Fibroblast of skin of scalp (primary cell): ENCODE results near the gene FUT7.
A peak's percentile ranks its signal among the peaks of the same experiment; 100 is the strongest.

Experiments
- DNase-seq: peaks from one replicate; pipeline ENCODE4 v3.0.0-alpha.2; 2013

The FUT7 gene

DNA sequence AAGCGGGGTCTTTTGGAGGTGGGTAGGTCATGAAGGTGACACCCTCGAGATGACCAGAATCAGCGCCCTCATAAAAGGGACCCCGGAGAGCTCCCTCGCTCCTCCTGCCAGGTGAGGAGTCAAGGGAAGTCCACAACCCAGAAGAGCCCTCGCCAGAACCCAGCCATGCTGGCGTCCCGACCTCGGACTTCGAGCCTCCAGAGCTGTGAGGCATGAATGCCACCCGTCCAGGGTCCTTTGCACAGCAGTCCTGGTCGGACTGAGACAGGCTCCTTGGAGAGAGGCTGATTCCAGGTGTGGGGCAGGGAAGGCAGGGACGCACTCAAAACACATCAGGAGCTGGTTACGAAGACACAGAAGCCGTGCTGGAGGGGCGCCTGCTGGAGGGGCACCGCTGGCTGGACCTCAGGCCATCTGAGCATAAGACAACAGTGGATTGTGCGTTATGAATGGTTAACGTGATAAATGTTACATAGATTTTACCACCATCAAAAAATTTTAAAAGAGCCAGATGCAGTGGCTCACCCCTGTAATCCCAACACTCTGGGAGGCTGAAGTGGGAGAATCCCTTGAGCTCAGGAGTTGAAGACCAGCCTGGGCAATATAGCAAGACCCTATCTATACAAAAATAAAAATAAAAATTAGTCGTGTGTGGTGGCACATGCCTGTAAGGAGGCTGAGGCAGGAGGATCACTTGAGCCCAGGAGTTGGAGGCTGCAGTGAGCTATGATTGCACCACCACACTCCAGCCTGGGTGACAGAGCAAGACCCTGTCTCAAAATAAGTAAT lies 29.8 kb downstream of the FUT7 start:
- no peak for DNase-seq

DNA sequence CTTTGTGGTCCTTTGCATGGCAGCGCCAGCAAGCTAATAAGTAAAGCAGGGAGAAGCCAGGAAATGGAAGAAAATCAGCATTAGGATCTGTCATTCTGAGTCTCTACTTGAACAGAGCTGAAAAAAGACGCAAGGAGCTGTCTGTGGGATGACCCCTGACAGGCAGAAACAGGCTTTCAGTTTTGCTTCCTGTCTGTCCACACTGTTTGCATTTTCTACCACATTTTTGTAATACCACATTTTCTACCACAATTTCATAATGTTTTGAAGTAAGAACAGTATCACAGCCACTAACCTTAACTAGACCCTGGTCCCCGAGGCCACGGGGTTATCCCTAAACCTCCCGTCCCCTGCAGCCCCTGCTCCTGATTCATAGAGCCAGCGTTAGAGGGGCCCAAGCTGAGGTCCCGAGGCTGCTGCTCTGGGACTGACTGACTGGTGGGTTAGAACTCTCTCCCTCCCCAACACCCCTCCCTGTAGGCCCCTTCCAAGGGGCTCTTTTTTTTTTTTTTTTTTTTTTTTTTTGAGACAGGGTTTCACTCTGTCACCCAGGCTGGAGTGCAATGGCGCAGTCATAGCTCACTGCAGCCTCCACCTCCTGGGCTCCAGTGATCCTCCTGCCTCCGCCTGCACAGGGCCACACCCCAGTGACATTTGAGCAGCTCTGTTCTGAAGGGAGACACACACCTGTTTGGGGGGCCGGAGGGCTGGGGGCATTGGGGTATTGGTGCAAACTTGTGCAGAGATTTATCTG lies 31.5 kb downstream of the FUT7 start:
- peak; percentile 64 for DNase-seq

DNA sequence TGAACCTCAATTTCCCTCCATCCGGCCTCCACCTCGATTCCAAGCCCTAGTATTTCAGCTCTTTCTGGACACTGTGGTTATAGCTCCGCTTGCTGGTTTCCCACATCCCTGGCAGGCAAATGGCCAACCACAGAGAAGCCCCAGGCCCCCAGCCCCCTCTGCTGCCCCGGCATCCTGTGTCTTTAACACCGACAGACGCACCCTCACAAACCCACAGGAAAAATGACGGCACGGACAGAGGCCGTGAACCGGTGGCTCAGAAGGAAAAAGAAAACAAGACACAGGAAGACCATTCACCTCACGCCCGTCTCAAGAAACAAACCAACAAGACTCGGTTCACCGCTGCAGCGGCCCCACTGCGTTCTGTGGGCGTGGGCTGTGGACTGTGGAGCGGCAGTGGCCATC lies 34.1 kb downstream of the FUT7 start:
- no peak for DNase-seq

DNA sequence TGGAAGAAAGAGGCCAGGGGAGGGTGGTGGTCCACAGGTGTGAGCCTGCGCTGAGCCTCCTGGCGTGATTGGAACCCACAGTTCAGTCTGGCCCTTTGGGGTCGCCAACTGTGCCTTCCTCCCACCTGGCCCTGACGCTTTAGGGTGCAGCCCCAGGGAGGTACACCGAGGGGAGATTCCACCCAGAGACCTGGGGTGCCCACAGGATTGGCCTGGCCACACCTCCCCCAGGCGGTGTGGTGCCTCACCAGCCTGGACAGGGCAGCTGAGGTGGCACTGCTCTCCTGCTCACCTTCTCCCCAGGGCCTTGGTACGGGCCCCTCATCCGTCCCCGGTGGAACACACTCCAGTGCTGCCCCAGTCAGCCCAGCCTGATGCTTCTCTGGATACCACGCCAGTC lies 34.5 kb downstream of the FUT7 start:
- no peak for DNase-seq

DNA sequence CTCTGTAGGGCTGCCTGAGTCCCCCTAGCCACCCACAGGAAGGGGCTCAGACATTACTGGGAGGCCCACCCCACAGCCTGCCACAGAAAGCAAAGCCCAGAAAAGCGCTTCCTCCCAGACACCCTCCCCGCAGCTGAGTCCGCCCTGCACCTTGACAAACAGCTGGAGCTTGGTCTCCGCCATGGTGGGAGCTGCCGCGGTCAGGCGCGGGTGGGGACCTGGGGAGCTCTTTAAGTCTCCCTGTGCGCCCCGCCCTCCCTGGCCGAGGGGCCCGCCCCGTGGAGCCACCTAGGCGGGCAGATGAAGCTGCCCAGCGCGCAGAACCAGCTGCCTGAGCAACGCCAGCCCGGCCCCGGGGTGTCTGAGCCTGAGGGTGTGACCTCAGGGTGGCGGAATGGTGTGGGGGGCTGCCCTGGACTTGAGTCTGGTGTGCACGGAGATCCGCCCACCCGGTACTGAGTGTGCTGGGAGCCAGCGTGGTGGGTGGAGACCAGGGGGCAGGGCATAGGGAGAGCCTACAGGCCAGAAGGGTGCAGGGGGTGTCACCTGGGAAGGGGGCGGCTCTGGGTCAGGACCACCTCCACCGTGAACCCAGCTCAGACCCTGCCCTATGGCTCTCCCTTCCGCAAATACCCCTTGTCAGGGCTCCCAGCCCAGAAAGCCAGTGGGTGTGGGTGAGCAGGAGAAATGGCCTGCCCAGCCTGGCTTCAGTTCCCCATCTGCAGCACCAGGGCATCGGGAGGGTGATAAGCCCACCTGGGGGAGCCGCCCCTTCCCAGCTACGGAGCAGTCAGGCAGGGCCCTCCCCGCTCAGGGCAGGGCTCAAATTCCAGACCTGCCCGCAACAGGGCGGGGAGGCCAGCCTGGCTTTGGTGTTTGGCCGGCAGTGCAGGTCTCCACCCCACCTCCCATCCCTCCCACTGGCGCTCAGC lies 35.3 kb downstream of the FUT7 start, which contains the start of gene CLIC3:
TSS of gene CLIC3 (minus strand) at position 208 of the 932 bp plus-strand sequence. CDS start at position 183, 25 bp downstream.
- DNase-seq, result peak; percentile 15

DNA sequence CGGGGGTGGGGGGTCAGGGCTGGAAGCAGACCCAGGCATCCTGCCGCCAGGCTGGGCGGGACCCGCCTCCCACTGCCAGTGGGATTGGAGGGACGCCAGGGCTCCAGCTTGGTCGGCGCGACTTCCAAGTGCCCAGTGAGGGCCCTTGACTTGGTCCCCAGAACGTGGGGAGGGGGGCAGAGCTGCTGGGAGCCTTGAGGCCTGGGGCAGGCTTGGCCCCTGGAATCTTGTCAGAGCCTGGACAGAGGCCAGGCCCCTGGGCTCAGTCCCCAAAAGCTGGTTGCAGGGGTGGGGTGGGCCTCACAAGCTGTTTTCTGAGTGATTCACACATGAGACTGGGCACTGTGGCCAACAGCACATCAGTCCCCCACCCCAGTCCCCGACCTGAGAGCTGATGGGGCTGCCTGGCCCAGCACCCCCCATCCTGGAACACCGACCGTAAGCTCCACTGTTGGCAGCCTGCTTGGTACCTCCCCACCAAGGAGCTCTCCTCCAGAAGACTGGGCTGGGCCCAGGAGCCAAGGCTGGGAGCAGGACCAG lies 36.0 kb downstream of the FUT7 start:
- DNase-seq, result peak; percentile 55

DNA sequence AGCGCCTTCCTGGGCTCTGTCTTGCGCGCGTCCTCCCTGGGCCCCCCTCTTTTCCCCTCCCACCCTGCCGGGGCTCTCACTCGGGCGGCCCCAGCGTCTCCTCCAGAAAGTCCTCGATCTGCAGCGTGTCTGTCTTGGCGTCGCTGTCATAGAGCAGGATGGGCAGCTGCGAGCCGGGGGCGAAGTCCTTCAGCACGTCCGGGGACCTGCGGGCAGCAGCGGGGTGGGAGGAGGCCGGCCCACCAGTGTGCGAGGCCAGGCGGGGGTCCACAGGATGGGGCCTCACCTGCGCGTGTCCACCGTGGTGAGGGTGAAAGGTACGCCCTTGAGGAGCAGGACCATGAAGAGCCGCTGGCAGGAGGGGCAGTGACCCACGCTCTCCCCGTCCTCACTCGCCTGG lies 36.5 kb downstream of the FUT7 start:
- no peak for DNase-seq

DNA sequence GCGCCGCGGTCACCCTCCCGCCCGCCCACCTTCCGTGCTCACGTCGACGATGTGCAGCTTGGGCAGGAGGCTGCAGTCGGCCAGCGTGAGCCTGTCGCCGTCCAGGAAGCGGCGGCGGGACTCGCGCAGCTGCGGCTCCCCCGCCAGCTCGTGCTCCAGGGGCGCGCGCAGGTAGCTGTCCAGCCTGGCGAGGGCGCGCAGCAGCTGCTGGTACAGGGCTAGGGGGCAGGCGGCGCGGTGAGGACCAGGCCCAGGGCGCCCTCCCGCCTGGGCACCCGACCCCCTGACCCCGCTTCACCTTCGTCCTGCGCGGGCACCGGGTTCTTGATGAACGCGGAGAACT lies 37.0 kb downstream of the FUT7 start:
- DNase-seq, result no peak

DNA sequence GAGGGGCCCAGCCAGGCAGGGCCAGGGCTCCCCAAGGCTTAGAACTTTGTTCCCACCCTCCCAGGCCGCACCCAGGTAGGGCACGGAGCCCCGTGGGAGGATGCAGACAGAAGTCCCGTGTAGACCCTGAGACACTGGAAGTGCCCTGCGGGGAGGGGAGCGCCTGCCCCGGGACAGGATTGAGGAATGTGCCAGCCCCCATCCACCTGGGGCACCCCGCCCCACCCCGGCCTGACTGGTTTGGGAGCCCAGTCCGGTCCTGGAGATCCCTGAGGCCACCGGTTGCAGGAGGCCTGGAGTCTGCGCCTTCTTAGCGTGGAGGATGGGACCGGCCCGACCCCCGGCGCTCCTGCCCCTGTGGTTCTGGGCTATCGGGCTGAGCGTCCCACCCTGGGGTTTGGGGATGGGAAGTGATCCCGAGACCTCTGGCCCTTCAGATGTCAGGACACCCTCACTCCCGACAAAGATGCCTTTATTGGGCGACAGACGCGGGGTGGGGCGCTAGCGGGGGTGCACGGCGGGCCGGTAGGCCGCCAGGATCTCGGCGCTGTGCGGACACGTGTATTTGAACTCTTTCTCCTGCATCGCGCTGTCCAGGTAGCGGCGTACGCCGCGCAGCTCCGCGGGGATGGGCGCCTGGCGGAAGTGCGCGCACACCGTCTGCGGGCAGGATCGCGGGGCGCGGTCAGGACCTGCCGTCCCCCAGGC lies 37.6 kb downstream of the FUT7 start:
- no peak for DNase-seq

DNA sequence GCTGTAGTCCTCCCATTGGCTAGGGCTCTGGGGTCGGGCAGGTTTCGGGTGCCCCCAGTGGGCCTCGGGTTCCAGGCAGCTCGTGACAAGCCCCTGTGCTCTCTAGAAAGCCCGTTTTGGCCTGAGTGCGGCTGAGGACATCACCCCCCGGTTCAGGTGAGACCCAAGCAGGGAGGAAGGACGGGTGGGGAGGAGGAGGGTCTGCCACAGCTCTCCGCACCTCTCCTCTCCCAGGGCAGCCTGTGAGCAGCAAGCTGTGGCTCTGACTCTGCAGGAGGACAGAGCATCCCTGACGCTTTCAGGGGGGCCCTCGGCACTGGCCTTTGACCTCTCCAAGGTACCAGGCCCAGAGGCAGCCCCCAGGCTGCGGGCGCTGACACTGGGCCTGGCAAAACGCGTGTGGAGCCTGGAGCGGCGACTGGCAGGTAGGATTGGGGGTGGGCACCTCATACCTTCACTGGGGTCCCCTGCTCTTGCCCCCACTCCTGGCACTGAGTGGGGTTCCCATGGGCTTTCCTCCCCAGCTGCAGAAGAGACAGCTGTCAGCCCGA lies 39.0 kb downstream of the FUT7 start:
- no peak for DNase-seq

DNA sequence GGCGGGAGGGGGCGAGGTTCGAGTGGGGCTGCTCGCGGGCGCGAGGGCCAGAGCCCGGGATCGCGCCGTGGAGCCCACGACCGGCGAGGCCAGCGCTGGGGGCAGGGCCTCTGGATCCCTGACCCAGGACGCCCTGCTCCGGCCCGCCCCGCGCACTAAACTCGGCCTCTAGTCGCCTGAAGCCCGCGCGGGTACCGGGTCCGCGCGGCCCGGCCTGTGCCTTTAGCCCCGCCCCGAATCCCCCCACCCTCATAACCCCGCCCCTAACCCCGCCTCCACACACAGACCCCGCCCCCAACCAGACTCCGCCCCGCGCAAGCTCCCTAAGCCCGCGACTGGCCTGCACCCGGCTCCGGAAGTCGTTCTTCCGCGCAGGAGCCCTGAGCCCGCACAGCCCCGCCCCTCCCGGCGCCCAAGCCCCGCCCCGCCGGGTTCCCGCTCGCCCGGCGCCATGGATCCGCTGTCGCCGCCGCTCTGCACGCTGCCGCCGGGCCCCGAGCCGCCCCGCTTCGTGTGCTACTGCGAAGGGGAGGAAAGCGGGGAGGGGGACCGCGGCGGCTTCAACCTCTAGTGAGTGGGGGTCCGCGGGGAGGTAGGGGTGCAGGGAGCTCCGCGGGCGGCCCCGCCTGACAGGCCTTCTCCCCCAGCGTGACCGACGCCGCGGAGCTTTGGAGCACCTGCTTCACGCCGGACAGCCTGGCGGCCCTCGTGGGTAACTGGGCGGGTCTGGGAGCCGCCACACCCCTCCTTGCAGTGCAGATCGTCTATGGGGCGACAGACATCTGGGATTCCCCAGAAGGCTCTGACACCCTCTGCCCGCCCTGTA lies 39.7 kb downstream of the FUT7 start, which contains the start of gene PAXX:
TSS of gene PAXX (plus strand) at position 430 of the 826 bp plus-strand sequence. CDS start at position 452, 22 bp downstream.
- DNase-seq, result peak; percentile 91

DNA sequence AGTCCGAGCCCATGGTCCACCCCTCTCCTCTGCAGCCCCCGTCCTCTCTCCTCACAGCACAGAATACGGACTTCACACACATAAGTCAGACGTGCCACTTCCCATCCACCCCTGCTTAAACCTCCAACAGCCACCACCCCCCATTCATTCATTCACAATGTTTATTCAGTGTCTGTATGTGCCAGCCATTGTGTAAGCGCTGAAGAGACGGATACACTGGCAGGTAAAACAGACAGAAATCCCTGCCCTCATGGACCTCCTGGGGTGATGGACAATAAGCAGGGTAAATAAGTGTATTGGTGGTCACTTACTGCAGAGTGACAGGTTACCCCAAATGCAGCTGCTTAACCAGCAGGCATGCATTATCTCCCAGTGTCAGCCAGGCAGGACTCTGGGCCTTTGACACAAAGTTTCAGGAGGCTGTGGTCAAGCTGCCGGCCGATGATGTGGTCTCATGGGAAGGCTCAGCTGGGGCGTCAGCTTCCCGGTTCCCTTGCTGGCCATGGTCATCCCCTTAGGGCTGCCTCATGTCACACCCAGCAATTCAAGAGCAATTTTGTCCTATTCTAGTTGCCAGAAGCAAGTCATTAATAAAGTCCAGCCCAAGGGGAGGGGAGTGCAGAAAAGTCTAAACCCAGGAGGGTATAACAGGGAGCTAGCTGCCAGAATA lies 41.5 kb downstream of the FUT7 start:
- no peak for DNase-seq

DNA sequence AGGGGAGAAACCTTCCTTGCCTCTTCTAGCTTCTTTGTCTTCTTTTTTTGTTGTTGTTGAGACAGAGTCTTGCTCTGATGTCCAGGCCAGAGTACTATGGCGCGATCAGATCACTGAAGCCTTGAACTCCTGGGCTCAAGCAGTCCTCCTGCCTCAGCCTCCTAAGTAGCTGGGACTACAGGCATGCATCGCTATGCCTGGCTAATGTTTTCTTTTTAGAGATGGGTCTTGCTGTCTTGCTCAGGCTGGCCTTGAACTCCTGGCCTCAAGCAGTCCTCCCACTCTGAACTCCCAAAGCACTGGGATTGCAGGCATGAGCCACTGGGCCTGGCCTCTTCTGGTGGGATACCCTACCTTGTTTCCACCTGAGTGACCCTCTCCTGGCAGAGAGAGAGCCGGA lies 43.0 kb downstream of the FUT7 start:
- DNase-seq, result no peak

DNA sequence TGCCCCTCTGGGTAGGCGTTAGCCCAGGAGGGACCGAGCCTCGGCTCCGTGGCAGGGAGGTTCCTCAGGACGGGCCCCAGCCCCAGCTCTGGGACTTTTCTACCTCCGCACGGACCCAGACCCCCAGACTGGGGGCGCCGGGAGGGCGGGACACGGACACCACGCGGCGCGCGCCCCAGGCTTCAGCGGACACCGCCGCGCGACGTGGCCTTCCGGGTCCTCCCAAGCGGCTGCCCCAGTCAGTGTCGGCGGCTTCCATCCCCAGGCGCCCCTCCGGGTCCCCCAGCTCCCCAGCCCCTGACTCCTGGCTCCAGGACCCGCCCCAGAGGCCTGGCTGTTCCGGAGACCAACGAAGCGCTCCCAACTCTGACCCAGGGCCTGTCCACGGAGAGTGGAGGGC lies 46.0 kb downstream of the FUT7 start:
- DNase-seq, result no peak

DNA sequence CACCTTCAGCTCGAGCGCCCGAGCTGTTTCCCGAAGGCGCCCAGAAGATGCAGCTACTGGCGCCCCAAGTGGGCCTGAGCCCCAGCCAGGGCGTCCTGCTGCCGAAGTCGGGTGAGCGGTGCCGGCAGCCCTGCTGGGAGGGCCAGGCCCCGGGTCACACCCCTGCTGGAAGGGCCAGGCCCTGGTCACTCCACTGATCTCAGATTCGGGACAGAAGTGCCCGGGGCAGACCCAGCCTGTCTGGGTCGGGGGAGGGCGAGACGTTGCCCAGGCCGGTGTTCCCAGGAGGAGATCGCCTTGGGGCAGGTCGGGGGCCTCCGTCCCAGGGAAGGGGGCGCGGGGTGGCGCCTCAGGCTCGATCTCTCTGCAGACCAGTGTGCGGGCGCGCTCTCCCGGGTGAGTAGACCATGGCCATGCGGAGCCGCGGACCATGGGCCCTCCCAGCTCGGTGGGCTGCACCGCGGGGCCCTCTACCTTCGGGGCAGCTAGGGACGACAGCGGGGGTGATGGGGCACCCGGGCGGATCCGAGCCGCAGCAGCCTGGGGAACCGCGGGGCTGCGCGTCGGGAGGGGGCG lies 46.8 kb downstream of the FUT7 start:
- no peak for DNase-seq

DNA sequence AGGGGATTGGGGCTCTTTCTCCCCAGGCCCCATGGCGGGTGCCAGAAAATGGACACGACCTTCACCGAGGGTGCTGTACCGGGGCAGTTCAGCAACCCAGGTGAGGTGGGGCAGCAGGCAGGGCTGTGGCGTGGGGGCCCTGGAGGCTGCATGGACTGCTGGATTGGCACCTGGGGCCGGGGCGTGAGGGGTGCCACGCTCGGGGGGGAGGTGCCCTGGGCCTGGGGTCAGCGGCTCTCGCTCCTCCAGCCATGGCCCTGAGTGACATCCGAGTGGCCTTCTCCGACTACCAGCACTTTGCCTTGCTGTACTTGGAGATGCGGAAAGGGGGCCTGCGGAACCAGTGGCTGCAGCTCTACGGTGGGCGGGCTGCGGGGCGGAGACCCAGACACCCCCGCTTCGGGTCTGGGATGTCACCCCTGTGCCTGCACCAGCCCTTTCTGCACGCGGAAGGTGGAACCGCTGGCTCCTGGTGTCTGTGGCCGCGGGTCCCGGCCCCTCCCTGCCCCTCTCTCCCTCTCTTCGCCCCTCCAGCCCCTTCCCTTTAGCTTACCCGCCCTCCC lies 47.3 kb downstream of the FUT7 start:
- no peak for DNase-seq

DNA sequence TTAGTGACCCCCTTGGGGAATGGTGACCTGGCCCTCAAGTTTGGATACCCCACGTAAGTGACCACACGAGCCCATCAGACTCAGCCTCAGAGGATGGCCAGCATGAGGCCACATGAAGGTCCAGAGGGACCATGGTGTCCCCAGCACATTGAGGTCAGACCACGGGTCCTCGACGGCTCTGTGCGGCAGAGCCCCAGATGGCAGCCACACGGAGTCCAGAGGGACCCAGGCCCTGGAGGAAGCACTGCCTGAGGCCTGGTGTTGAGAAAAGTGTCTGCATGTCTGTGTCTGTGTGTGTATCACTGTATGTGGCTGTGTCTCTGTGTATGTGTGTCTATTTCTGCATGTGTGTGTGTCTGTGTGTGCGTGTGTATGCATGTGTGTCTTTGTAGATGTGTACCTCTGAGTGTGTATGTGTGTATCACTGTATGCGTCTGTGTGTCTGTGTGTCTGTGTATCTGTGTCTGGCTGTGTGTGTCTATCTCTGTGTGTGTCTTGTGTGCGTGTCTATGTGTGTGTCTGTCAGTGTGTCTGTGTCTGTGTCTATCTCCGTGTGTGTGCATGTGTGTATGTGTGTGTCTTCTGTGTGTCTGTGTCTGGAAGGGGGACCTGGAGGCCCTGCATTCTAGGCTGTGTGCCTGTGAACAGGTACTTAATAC lies 48.1 kb downstream of the FUT7 start:
- DNase-seq, result no peak

DNA sequence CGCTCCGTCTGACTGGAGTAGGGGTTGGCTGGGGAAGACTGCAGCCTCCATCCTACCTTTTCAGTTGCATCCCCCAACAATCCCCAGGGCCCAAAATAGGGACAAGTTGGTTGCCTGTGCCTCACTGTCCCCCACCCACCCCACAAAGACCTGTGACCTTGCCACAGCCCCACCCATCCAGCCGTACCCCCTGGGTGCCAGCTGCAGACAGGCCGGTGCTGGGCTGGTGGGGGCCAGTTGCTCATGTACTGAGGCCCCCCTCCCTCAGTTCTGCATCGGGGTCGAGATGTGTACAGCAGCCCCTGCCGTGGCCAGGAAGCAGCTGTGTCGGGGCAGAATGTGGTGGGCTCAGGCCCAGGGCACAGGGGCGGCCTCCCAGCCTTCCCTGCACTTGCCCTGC lies 48.7 kb downstream of the FUT7 start:
- no peak for DNase-seq
